Endodermal cell (in vitro differentiated cells): Measurements from ENCODE around the gene SORCS1. TPM values are rescaled to one million over a fixed set of nuclear protein-coding genes. Genes with fewer than 3 reads are reported as not detected.

Experiments used
- DNase-seq: peaks from one replicate; pipeline ENCODE4 v3.0.0-alpha.2; 2017
- H3K27ac ChIP-seq: 2 replicates; pipeline ENCODE4 v1.5.1; 2013; ENCODE audit warnings: mild to moderate bottlenecking, low read depth, low read length, moderate library complexity
- H3K27me3 ChIP-seq: 2 replicates; pipeline ENCODE4 v1.6.1; 2013; ENCODE audit warnings: mild to moderate bottlenecking, low read length, moderate library complexity; ENCODE audit not compliant: insufficient read depth, control insufficient read depth, poor library complexity, severe bottlenecking
- H3K36me3 ChIP-seq: 2 replicates; pipeline ENCODE4 v1.7.0; 2013; ENCODE audit warnings: mild to moderate bottlenecking, low read length, moderate library complexity; ENCODE audit not compliant: control insufficient read depth, insufficient read depth
- H3K4me1 ChIP-seq: one replicate; pipeline ENCODE4 v1.7.0; 2013; ENCODE audit warnings: low read length; ENCODE audit not compliant: control insufficient read depth, insufficient read depth
- H3K4me3 ChIP-seq: 2 replicates; pipeline ENCODE4 v1.5.1; 2013; ENCODE audit warnings: mild to moderate bottlenecking, low read length, moderate library complexity
- H3K9ac ChIP-seq: 2 replicates; pipeline ENCODE4 v1.6.1; 2013; ENCODE audit warnings: mild to moderate bottlenecking, low read length, moderate library complexity; ENCODE audit not compliant: poor library complexity, severe bottlenecking; ENCODE audit errors: extremely low read depth
- H3K9me3 ChIP-seq: 2 replicates; pipeline ENCODE4 v1.6.1; 2013; ENCODE audit warnings: mild to moderate bottlenecking, low read length, moderate library complexity; ENCODE audit not compliant: control insufficient read depth
- H3K27ac Mint-ChIP-seq: 2 replicates; pipeline ENCODE4 v1.8.0; 2020; ENCODE audit warnings: mixed read lengths
- H3K27me3 Mint-ChIP-seq: 2 replicates; pipeline ENCODE4 v1.8.0; 2021; ENCODE audit warnings: mild to moderate bottlenecking, mixed read lengths; ENCODE audit not compliant: insufficient read depth
- H3K36me3 Mint-ChIP-seq: 2 replicates; pipeline ENCODE4 v1.8.0; 2020; ENCODE audit warnings: low read depth, mixed read lengths
- H3K4me1 Mint-ChIP-seq: 2 replicates; pipeline ENCODE4 v1.8.0; 2020; ENCODE audit warnings: mixed read lengths
- H3K4me3 Mint-ChIP-seq: 2 replicates; pipeline ENCODE4 v1.8.0; 2020; ENCODE audit warnings: mild to moderate bottlenecking, moderate library complexity, mixed read lengths
- H3K9me3 Mint-ChIP-seq: 2 replicates; pipeline ENCODE4 v1.8.0; 2020; ENCODE audit warnings: mild to moderate bottlenecking, mixed read lengths
- CTCF ChIP-seq: fragments of 200-600 bp; sonication (generic); conservative IDR thresholded peaks from 2 replicates; pipeline ENCODE4 v1.5.0; 2021; ENCODE audit warnings: antibody characterized with exemption, mild to moderate bottlenecking
- WGBS, 2 experiments: methylation state at CpG; one replicate each; pipeline versions ENCODE4 v1.1.5 to v1.1.7; 2013; ENCODE audit warnings: missing lambda C conversion rate in 2 of 2, mixed read lengths in 1 of 2; ENCODE audit not compliant: insufficient coverage in 1 of 2, insufficient read length in 1 of 2; 5-methylcytosine and 5-hydroxymethylcytosine counted together
- total RNA-seq, 2 donors: library from RNA; stranded (reverse); fragmentation: NEBNext Ultra II Directional in 1 of 2; extraction: Animal tissue kit (Norgen Biotek cat#: 25700) in 1 of 2; gene quantifications; 2 replicates in 1 of 2; 3 replicates in 1 of 2; pipeline ENCODE4 v1.2.1, GENCODE V29; 2021

Gene SORCS1
- total RNA-seq, 2 donors from 2014 or later = 57.4 to 79.6 TPM

GRCh38 chr10:106771154-106771553 lies 393.4 kb downstream of the SORCS1 start:
- Mint-ChIP-seq H3K27me3 (no peaks in the 10 kb centered on the region), H3K4me3 (no peak overlapping the region), H3K9me3 (no peaks in the 10 kb centered on the region), H3K4me1 (no peaks in the 10 kb centered on the region), H3K36me3 (peaks cover 4% of the 10 kb centered on the region), H3K27ac (no peak overlapping the region)
- Histone ChIP-seq H3K36me3 (peaks cover 12% of the 10 kb centered on the region), H3K9ac (no peak overlapping the region), H3K27ac (no peak overlapping the region), H3K4me1 (no peaks in the 10 kb centered on the region), H3K27me3 (no peaks in the 10 kb centered on the region), H3K4me3 (no peak overlapping the region), H3K9me3 (no peaks in the 10 kb centered on the region)
- 97% methylated on average over 2 of the region's 2 CpGs; no CpG with 5 or more reads in 1 of the 2 experiments for WGBS, 2 experiments
- DNase-seq = no peak
- TF ChIP-seq CTCF = no peak

DNA sequence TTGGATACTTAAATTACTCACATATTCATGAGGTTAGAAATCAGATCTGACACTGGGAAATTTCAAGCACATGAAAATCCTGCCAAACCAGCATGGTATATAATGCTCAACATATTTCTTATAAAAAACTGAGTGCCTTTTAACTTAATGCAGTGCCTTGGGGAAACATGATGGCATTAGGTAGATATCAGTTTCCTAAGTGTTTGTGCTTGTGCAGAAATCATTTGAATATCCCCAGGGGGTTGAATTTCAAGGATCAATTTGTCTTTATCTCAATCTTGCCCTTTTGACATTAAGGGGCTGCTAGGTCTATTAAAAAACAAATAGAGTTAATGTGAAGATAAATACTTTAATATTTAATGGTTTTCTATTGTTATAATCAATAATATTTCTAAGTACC lies 396.3 kb downstream of the SORCS1 start:
- H3K4me1 Mint-ChIP-seq = no peaks in the 10 kb centered on the region
- Histone ChIP-seq H3K9me3 (no peaks in the 10 kb centered on the region), H3K36me3 (peaks cover 12% of the 10 kb centered on the region), H3K9ac (no peak overlapping the region), H3K4me1 (no peaks in the 10 kb centered on the region), H3K27me3 (no peaks in the 10 kb centered on the region), H3K4me3 (no peak overlapping the region), H3K27ac (no peak overlapping the region)
- H3K27me3 Mint-ChIP-seq = no peaks in the 10 kb centered on the region
- H3K36me3 Mint-ChIP-seq = no peaks in the 10 kb centered on the region
- H3K4me3 Mint-ChIP-seq = no peak overlapping the region
- H3K27ac Mint-ChIP-seq = no peak overlapping the region
- TF ChIP-seq CTCF = no peak
- DNase-seq = no peak
- H3K9me3 Mint-ChIP-seq = no peaks in the 10 kb centered on the region

GRCh38 chr10:106765928-106766327 lies 398.6 kb downstream of the SORCS1 start:
- no peak overlapping the region for H3K27ac Mint-ChIP-seq
- Histone ChIP-seq H3K27me3 (no peaks in the 10 kb centered on the region), H3K9me3 (no peaks in the 10 kb centered on the region), H3K36me3 (peaks cover 22% of the 10 kb centered on the region), H3K4me3 (no peak overlapping the region), H3K27ac (no peak overlapping the region), H3K9ac (no peak overlapping the region), H3K4me1 (no peaks in the 10 kb centered on the region)
- DNase-seq = no peak
- 58 to 79% methylated on average over 5 to 7 of the region's 7 CpGs for WGBS, 2 experiments
- H3K36me3 Mint-ChIP-seq = peaks cover 4% of the 10 kb centered on the region
- no peak for TF ChIP-seq CTCF
- H3K27me3 Mint-ChIP-seq = no peaks in the 10 kb centered on the region
- H3K4me3 Mint-ChIP-seq = no peak overlapping the region
- H3K4me1 Mint-ChIP-seq = no peaks in the 10 kb centered on the region
- H3K9me3 Mint-ChIP-seq = no peaks in the 10 kb centered on the region
